Lower lobe of right lung (tissue), 2 donors: Measurements from ENCODE around the gene DUSP21. TPM values are rescaled to one million over a fixed set of nuclear protein-coding genes. Genes with fewer than 3 reads are reported as not detected.
"Not testable (repeated sequence)": the region's sequence is repeated elsewhere in the genome, so short reads cannot be mapped to it uniquely, and the experiment has no call there.

Experiments
- ATAC-seq, 2 donors: fragments of 200-7000 bp; cut with Tn5 transposase; one replicate each; pipeline ENCODE4 v1.9.1; 2020 to 2022; ENCODE audit warnings: mild to moderate bottlenecking in 2 of 2, moderate library complexity in 2 of 2
- DNase-seq: peaks from one replicate; pipeline ENCODE4 v3.0.0-alpha.2; 2020
- H3K27ac ChIP-seq: fragments of 200-600 bp; one replicate; pipeline ENCODE4 v1.8.0; 2022
- H3K27me3 ChIP-seq: fragments of 200-600 bp; one replicate; pipeline ENCODE4 v1.8.0; 2022; ENCODE audit warnings: low read depth
- H3K36me3 ChIP-seq: fragments of 200-600 bp; one replicate; pipeline ENCODE4 v1.8.0; 2022; ENCODE audit warnings: mild to moderate bottlenecking
- H3K4me1 ChIP-seq: fragments of 200-600 bp; one replicate; pipeline ENCODE4 v1.8.0; 2022
- H3K4me3 ChIP-seq: fragments of 200-600 bp; one replicate; pipeline ENCODE4 v1.8.0; 2022; ENCODE audit warnings: mild to moderate bottlenecking
- H3K9me3 ChIP-seq: fragments of 200-600 bp; one replicate; pipeline ENCODE4 v1.8.0; 2022
- intact Hi-C: fragments of 100-400 bp; cut with DNase I; formaldehyde crosslinking; loops from one replicate; pipeline ENCODE4 v1.11.0; 2022
- total RNA-seq: library from RNA; stranded (reverse); fragmentation: NEBNext Ultra II Directional; extraction: Animal tissue kit (Norgen Biotek cat#: 25700); gene quantifications from one replicate; pipeline ENCODE4 v1.2.1, GENCODE V29; 2021
- TF ChIP-seq, protein P1 (sequence below): fragments of 200-600 bp; IDR thresholded peaks from one replicate; pipeline ENCODE4 v1.8.0; 2022; ENCODE audit warnings: antibody characterized with exemption, mild to moderate bottlenecking
- donor health status: DM: no; HTN: yes; CAD: no; lungs with severe emphysema.

The DUSP21 gene
- total RNA-seq, 1 donor from 2014 or later, result not detected

DNA sequence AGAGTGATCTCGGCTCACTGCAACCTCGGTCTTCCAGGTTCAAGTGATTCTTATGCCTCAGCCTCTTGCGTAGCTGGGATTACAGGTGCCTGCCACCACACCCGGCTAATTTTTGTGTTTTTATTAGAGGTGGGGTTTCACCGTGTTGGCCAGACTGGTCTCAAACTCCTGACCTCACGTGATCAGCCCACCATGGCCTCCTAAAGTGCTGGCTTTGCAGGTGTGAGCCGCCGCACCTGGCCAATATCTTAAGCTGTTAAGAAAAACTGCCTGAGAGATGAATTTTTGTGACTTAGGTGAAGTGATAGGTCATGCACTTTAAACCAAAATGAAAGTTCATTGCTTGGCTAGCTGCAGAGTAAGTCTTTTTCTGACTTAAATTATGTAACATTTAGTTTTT lies 35.0 kb downstream of the DUSP21 start:
- Histone ChIP-seq H3K4me1 (no peaks in the 10 kb centered on the region), H3K4me3 (no peak overlapping the region), H3K27ac (no peak overlapping the region), H3K27me3 (no peaks in the 10 kb centered on the region), H3K9me3 (no peaks in the 10 kb centered on the region), H3K36me3 (no peaks in the 10 kb centered on the region)
- intact Hi-C loops, result no loop called here
- no peak for DNase-seq
- TF ChIP-seq, protein P1, sequence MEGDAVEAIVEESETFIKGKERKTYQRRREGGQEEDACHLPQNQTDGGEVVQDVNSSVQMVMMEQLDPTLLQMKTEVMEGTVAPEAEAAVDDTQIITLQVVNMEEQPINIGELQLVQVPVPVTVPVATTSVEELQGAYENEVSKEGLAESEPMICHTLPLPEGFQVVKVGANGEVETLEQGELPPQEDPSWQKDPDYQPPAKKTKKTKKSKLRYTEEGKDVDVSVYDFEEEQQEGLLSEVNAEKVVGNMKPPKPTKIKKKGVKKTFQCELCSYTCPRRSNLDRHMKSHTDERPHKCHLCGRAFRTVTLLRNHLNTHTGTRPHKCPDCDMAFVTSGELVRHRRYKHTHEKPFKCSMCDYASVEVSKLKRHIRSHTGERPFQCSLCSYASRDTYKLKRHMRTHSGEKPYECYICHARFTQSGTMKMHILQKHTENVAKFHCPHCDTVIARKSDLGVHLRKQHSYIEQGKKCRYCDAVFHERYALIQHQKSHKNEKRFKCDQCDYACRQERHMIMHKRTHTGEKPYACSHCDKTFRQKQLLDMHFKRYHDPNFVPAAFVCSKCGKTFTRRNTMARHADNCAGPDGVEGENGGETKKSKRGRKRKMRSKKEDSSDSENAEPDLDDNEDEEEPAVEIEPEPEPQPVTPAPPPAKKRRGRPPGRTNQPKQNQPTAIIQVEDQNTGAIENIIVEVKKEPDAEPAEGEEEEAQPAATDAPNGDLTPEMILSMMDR, result no peak
- ATAC-seq, result no peak

DNA sequence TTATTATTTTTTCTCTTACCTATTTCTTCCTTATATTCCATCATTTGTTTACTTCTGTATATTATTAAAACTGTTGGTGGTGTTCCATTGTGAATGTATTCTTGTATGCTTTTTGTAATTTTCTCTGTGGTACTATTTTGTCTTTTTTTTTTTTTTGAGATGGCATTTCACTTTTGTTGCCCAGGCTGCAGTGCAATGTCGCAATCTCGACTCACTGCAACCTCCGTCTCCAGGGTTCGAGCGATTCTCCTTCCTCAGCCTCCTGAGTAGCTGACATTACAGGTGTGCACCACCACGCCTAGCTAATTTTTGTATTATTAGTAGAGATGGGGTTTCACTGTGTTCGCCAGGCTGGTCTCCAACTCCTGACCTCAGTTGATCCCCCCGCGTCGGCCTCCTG lies 37.7 kb downstream of the DUSP21 start:
- Histone ChIP-seq H3K36me3 (no peaks in the 10 kb centered on the region), H3K9me3 (no peaks in the 10 kb centered on the region), H3K27me3 (no peaks in the 10 kb centered on the region), H3K4me1 (no peaks in the 10 kb centered on the region), H3K4me3 (no peak overlapping the region), H3K27ac (no peak overlapping the region)
- DNase-seq (no peak), ATAC-seq (no peak)
- intact Hi-C loops, result no loop called here
- TF ChIP-seq, protein P1, result no peak

DNA sequence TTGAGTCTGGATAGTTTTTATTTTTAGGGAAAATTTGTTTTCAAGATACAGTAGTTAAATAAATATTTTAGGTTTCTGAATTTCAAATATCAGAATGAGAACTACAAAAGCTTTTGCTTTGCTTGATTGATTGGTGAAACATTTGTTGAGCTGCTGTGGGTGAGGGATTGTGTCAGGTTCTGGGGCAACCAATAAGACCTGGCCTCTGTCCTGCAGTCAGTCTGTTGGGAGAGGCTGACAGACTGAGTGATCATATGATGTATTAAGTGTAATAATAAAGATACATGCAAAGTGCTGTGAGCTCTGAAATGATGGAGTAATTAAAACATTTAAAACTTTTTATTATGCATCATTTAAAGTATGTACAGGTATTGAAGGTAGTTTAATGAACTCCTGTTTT lies 38.8 kb downstream of the DUSP21 start:
- Histone ChIP-seq H3K4me1 (no peaks in the 10 kb centered on the region), H3K27me3 (no peaks in the 10 kb centered on the region), H3K27ac (no peak overlapping the region), H3K4me3 (no peak overlapping the region), H3K9me3 (no peaks in the 10 kb centered on the region), H3K36me3 (no peaks in the 10 kb centered on the region)
- intact Hi-C loops, result no loop called here
- no peak for DNase-seq
- no peak for ATAC-seq
- TF ChIP-seq, protein P1, result no peak

DNA sequence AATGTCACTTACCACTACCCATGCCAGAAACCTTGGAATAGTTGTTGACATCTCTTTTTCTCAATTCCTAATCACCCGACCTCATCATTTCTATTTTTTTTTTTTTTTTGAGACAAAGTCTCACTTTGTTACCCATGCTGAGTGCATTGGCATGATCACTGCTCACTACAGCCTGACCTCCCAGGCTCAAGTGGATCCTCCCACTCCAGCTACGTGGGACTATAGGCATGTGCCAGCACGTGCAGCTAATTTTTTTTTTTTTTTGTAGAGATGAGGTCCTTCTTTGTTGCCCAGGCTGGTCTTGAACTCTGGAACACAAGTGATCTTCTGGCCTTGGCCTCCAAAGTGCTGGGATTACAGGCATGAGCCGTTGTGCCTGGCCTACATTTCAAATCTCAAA lies 41.1 kb downstream of the DUSP21 start:
- intact Hi-C loops, result no loop called here
- DNase-seq, result no peak
- Histone ChIP-seq H3K27me3 (no peaks in the 10 kb centered on the region), H3K27ac (no peak overlapping the region), H3K4me1 (no peaks in the 10 kb centered on the region), H3K4me3 (no peak overlapping the region), H3K9me3 (no peaks in the 10 kb centered on the region), H3K36me3 (no peaks in the 10 kb centered on the region)
- TF ChIP-seq, protein P1, result no peak
- peak in 1 of 2 donors; percentile 29 for ATAC-seq

DNA sequence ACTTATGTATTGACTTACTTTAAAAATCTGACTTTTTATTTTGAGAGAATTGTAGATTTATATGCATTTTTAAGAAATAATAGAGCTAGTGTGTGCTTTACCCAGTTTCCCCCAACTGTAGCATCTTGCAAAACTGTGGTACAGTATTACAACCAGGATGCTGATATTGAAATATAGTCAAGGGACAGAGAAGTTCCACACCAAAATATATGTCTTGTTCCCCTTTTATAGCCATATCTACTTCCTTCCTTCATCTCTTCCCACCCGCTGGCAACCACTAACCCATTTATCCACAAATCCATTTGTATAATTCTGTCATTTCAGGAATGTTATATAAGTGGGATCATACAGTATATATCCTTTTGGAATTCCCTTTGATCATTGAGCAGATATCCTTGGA lies 46.0 kb downstream of the DUSP21 start:
- TF ChIP-seq, protein P1, result no peak
- Histone ChIP-seq H3K27ac (no peak overlapping the region), H3K4me3 (no peak overlapping the region), H3K27me3 (no peaks in the 10 kb centered on the region), H3K9me3 (no peaks in the 10 kb centered on the region), H3K36me3 (no peaks in the 10 kb centered on the region), H3K4me1 (no peaks in the 10 kb centered on the region)
- intact Hi-C loops, result no loop called here
- ATAC-seq, result peak in 1 of 2 donors; percentile 58
- DNase-seq, result no peak

DNA sequence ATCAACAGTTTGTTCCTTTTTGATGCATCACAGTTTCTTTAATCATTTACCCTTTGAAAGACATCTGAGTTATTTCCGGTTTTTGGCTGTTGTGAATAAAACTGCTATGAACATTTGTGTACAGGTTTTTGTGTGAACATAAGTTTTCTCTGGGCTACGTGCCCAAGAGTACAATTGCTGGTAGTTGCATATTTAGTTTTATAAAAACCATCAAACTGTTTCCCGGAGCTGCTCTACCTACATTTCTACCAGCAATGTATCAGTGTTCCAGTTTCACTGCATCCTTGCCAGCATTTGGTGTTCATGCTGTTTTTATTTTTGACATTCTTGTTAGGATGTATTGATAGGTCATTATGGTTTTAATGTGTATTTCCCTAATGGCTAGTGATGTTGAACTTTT lies 46.4 kb downstream of the DUSP21 start:
- H3K4me3 ChIP-seq, result no peak overlapping the region
- no peaks in the 10 kb centered on the region for H3K9me3 ChIP-seq
- DNase-seq, result no peak
- no peaks in the 10 kb centered on the region for H3K36me3 ChIP-seq
- no peak for ATAC-seq
- TF ChIP-seq, protein P1, result no peak
- no peaks in the 10 kb centered on the region for H3K4me1 ChIP-seq
- intact Hi-C loops, result no loop called here
- no peak overlapping the region for H3K27ac ChIP-seq
- no peaks in the 10 kb centered on the region for H3K27me3 ChIP-seq

DNA sequence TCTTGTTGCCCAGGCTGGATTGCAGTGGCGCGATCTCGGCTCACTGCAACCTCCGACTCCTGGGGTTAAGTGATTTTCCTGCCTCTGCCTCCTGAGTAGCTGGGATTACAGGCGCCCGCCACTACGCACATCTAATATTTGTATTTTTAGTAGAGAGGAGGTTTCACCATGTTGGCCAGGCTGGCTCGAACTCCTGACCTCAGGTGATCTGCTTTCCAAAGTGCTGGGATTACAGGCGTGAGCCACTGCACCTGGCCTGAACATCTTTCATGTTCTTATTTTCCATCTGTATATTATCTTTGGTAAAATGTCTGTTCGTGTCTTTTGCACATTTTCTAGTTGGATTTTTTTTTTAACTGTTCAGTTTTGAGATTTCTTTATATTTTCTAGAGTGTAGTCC lies 46.9 kb downstream of the DUSP21 start:
- DNase-seq, ATAC-seq, H3K4me1 ChIP-seq, H3K4me3 ChIP-seq, H3K27me3 ChIP-seq, H3K36me3 ChIP-seq, H3K9me3 ChIP-seq, intact Hi-C loops, H3K27ac ChIP-seq: not testable (repeated sequence)
